ENCODE results near the gene MYRF. TPM values are rescaled to one million over a fixed set of nuclear protein-coding genes. Genes with fewer than 3 reads are reported as not detected.

MYRF gene
- total and polyA plus RNA-seq, 9 of the 15 experiments (the other 6 are each of a cell fraction or from before 2014, with no cell fraction given), result 2.3 to 25.8 (median 7.1) TPM

GRCh38 chr11:61815790-61816735 lies 63.6 kb downstream of the MYRF start (continued):
- TF ChIP-seq MGA (IDR thresholded peaks at IDR 0.05) (no peak), NKRF (IDR thresholded peaks at IDR 0.05; ENCODE audit: borderline replicate concordance) (peak; percentile 30; the same call in 1 of the 2 replicates), ZNF354B (CRISPR knock-in tag; IDR thresholded peaks at IDR 0.05) (no peak), TGIF2 (CRISPR knock-in tag; IDR thresholded peaks at IDR 0.05) (no peak), ZNF3 (CRISPR knock-in tag; IDR thresholded peaks at IDR 0.05) (no peak), MECOM (CRISPR knock-in tag; IDR thresholded peaks at IDR 0.05) (no peak), L3MBTL2 (IDR thresholded peaks at IDR 0.05) (no peak), EWSR1 (IDR thresholded peaks at IDR 0.05; ENCODE audit: borderline replicate concordance, low read depth, partially characterized antibody) (no peak), MAFF (IDR thresholded peaks at IDR 0.05; ENCODE audit: low read length) (no peak)
- TF ChIP-seq, protein P1, sequence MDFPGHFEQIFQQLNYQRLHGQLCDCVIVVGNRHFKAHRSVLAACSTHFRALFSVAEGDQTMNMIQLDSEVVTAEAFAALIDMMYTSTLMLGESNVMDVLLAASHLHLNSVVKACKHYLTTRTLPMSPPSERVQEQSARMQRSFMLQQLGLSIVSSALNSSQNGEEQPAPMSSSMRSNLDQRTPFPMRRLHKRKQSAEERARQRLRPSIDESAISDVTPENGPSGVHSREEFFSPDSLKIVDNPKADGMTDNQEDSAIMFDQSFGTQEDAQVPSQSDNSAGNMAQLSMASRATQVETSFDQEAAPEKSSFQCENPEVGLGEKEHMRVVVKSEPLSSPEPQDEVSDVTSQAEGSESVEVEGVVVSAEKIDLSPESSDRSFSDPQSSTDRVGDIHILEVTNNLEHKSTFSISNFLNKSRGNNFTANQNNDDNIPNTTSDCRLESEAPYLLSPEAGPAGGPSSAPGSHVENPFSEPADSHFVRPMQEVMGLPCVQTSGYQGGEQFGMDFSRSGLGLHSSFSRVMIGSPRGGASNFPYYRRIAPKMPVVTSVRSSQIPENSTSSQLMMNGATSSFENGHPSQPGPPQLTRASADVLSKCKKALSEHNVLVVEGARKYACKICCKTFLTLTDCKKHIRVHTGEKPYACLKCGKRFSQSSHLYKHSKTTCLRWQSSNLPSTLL (IDR thresholded peaks at IDR 0.05), result no peak

Data from K562 (cell line).